ENCODE results near the gene ANAPC2.

The ANAPC2 gene

GRCh38 chr9:137188490-137189296 lies at the start of gene ANAPC2, which contains the start of gene SSNA1:
Gene ANAPC2, minus strand, starts transcription at chr9:137188560. Its CDS starts 28 bp downstream, at chr9:137188532.
Gene SSNA1, plus strand, starts transcription at chr9:137188676. Its CDS starts 51 bp downstream, at chr9:137188727.
- peaks cover 17 to 28% of the 10 kb centered on the region in 2 donors for H3K36me3 ChIP-seq (ENCODE audit: control insufficient read depth in 2 of 2, insufficient read depth in 2 of 2, low read length in 2 of 2)
- H3K27ac ChIP-seq (ENCODE audit: low read length), result peak within 1 kb of the TSS; percentile 84
- H3K9me3 ChIP-seq (ENCODE audit: control insufficient read depth in 2 of 2, low read length in 2 of 2), result no peaks in the 10 kb centered on the region
- H3K4me3 ChIP-seq (ENCODE audit: low read length in 2 of 2), result peak within 1 kb of the TSS; percentile 96 to 98
- peaks cover 55% of the 10 kb centered on the region for H3K4me1 ChIP-seq (ENCODE audit: control insufficient read depth, insufficient read depth, low read length)
- no peaks in the 10 kb centered on the region for H3K27me3 ChIP-seq (ENCODE audit: control insufficient read depth in 1 of 2, insufficient read depth in 2 of 2, low read length in 2 of 2)
- peak within 1 kb of the TSS; percentile 81 to 89 for H3K9ac ChIP-seq (ENCODE audit: low read length in 2 of 2)

GRCh38 chr9:137236936-137237421 lies 48.6 kb upstream of the ANAPC2 start:
- no peak overlapping the region for H3K9ac ChIP-seq (ENCODE audit: low read length in 2 of 2)
- peak overlapping the region in 1 of 2 donors; percentile 35 for H3K4me3 ChIP-seq (ENCODE audit: low read length in 2 of 2)
- peaks cover 17% of the 10 kb centered on the region in 2 donors for H3K27me3 ChIP-seq (ENCODE audit: control insufficient read depth in 1 of 2, insufficient read depth in 2 of 2, low read length in 2 of 2)
- no peak overlapping the region for H3K27ac ChIP-seq (ENCODE audit: low read length)
- H3K36me3 ChIP-seq (ENCODE audit: control insufficient read depth in 2 of 2, insufficient read depth in 2 of 2, low read length in 2 of 2), result peaks cover 0 to under 1% of the 10 kb centered on the region in 2 donors
- H3K4me1 ChIP-seq (ENCODE audit: control insufficient read depth, insufficient read depth, low read length), result peaks cover 37% of the 10 kb centered on the region
- no peaks in the 10 kb centered on the region for H3K9me3 ChIP-seq (ENCODE audit: control insufficient read depth in 2 of 2, low read length in 2 of 2)

- Histone ChIP-seq H3K27me3 (ENCODE audit: control insufficient read depth in 1 of 2, insufficient read depth in 2 of 2, low read length in 2 of 2) (peaks cover 22 to 23% of the 10 kb centered on the region in 2 donors), H3K4me3 (ENCODE audit: low read length in 2 of 2) (peak overlapping the region; percentile 51 to 60), H3K9me3 (ENCODE audit: control insufficient read depth in 2 of 2, low read length in 2 of 2) (no peaks in the 10 kb centered on the region), H3K9ac (ENCODE audit: low read length in 2 of 2) (peak overlapping the region; percentile 21 to 22), H3K27ac (ENCODE audit: low read length) (no peak overlapping the region), H3K36me3 (ENCODE audit: control insufficient read depth in 2 of 2, insufficient read depth in 2 of 2, low read length in 2 of 2) (no peaks in the 10 kb centered on the region), H3K4me1 (ENCODE audit: control insufficient read depth, insufficient read depth, low read length) (peaks cover 33% of the 10 kb centered on the region)
Measured at GRCh38 chr9:137236238-137236935, 48.0 kb upstream of the ANAPC2 start.

GRCh38 chr9:137235424-137236237 lies 47.3 kb upstream of the ANAPC2 start:
- Histone ChIP-seq H3K36me3 (ENCODE audit: control insufficient read depth in 2 of 2, insufficient read depth in 2 of 2, low read length in 2 of 2) (no peaks in the 10 kb centered on the region), H3K4me1 (ENCODE audit: control insufficient read depth, insufficient read depth, low read length) (peaks cover 33% of the 10 kb centered on the region), H3K9ac (ENCODE audit: low read length in 2 of 2) (peak overlapping the region in 1 of 2 donors; percentile 22), H3K9me3 (ENCODE audit: control insufficient read depth in 2 of 2, low read length in 2 of 2) (no peaks in the 10 kb centered on the region), H3K27ac (ENCODE audit: low read length) (no peak overlapping the region), H3K4me3 (ENCODE audit: low read length in 2 of 2) (peak overlapping the region; percentile 51 to 60), H3K27me3 (ENCODE audit: control insufficient read depth in 1 of 2, insufficient read depth in 2 of 2, low read length in 2 of 2) (peaks cover 27 to 30% of the 10 kb centered on the region in 2 donors)

GRCh38 chr9:137234758-137235423 lies 46.5 kb upstream of the ANAPC2 start:
- peaks cover 28% of the 10 kb centered on the region for H3K4me1 ChIP-seq (ENCODE audit: control insufficient read depth, insufficient read depth, low read length)
- peaks cover 31 to 36% of the 10 kb centered on the region in 2 donors for H3K27me3 ChIP-seq (ENCODE audit: control insufficient read depth in 1 of 2, insufficient read depth in 2 of 2, low read length in 2 of 2)
- H3K27ac ChIP-seq (ENCODE audit: low read length), result no peak overlapping the region
- no peak overlapping the region for H3K9ac ChIP-seq (ENCODE audit: low read length in 2 of 2)
- H3K36me3 ChIP-seq (ENCODE audit: control insufficient read depth in 2 of 2, insufficient read depth in 2 of 2, low read length in 2 of 2), result no peaks in the 10 kb centered on the region
- no peak overlapping the region for H3K4me3 ChIP-seq (ENCODE audit: low read length in 2 of 2)
- H3K9me3 ChIP-seq (ENCODE audit: control insufficient read depth in 2 of 2, low read length in 2 of 2), result no peaks in the 10 kb centered on the region

- Histone ChIP-seq H3K9me3 (ENCODE audit: control insufficient read depth in 2 of 2, low read length in 2 of 2) (no peaks in the 10 kb centered on the region), H3K27ac (ENCODE audit: low read length) (no peak overlapping the region), H3K27me3 (ENCODE audit: control insufficient read depth in 1 of 2, insufficient read depth in 2 of 2, low read length in 2 of 2) (peaks cover 36 to 44% of the 10 kb centered on the region in 2 donors), H3K9ac (ENCODE audit: low read length in 2 of 2) (no peak overlapping the region), H3K4me3 (ENCODE audit: low read length in 2 of 2) (no peak overlapping the region), H3K4me1 (ENCODE audit: control insufficient read depth, insufficient read depth, low read length) (peaks cover 28% of the 10 kb centered on the region), H3K36me3 (ENCODE audit: control insufficient read depth in 2 of 2, insufficient read depth in 2 of 2, low read length in 2 of 2) (no peaks in the 10 kb centered on the region)
Measured at GRCh38 chr9:137234055-137234697, 45.8 kb upstream of the ANAPC2 start.

GRCh38 chr9:137233143-137233980 lies 45.0 kb upstream of the ANAPC2 start:
- H3K9me3 ChIP-seq (ENCODE audit: control insufficient read depth in 2 of 2, low read length in 2 of 2), result no peaks in the 10 kb centered on the region
- peaks cover 21% of the 10 kb centered on the region for H3K4me1 ChIP-seq (ENCODE audit: control insufficient read depth, insufficient read depth, low read length)
- H3K9ac ChIP-seq (ENCODE audit: low read length in 2 of 2), result no peak overlapping the region
- H3K27me3 ChIP-seq (ENCODE audit: control insufficient read depth in 1 of 2, insufficient read depth in 2 of 2, low read length in 2 of 2), result peaks cover 43 to 52% of the 10 kb centered on the region in 2 donors
- H3K4me3 ChIP-seq (ENCODE audit: low read length in 2 of 2), result no peak overlapping the region
- no peaks in the 10 kb centered on the region for H3K36me3 ChIP-seq (ENCODE audit: control insufficient read depth in 2 of 2, insufficient read depth in 2 of 2, low read length in 2 of 2)
- H3K27ac ChIP-seq (ENCODE audit: low read length), result no peak overlapping the region

- H3K9ac ChIP-seq (ENCODE audit: low read length in 2 of 2), result no peak overlapping the region
- no peaks in the 10 kb centered on the region for H3K36me3 ChIP-seq (ENCODE audit: control insufficient read depth in 2 of 2, insufficient read depth in 2 of 2, low read length in 2 of 2)
- no peaks in the 10 kb centered on the region for H3K9me3 ChIP-seq (ENCODE audit: control insufficient read depth in 2 of 2, low read length in 2 of 2)
- peaks cover 21% of the 10 kb centered on the region for H3K4me1 ChIP-seq (ENCODE audit: control insufficient read depth, insufficient read depth, low read length)
- H3K4me3 ChIP-seq (ENCODE audit: low read length in 2 of 2), result no peak overlapping the region
- H3K27me3 ChIP-seq (ENCODE audit: control insufficient read depth in 1 of 2, insufficient read depth in 2 of 2, low read length in 2 of 2), result peaks cover 44 to 55% of the 10 kb centered on the region in 2 donors
- H3K27ac ChIP-seq (ENCODE audit: low read length), result no peak overlapping the region
Measured at GRCh38 chr9:137232510-137232909, 44.1 kb upstream of the ANAPC2 start.

GRCh38 chr9:137232101-137232500 lies 43.7 kb upstream of the ANAPC2 start:
- H3K9me3 ChIP-seq (ENCODE audit: control insufficient read depth in 2 of 2, low read length in 2 of 2), result no peaks in the 10 kb centered on the region
- peaks cover 19% of the 10 kb centered on the region for H3K4me1 ChIP-seq (ENCODE audit: control insufficient read depth, insufficient read depth, low read length)
- no peaks in the 10 kb centered on the region for H3K36me3 ChIP-seq (ENCODE audit: control insufficient read depth in 2 of 2, insufficient read depth in 2 of 2, low read length in 2 of 2)
- H3K9ac ChIP-seq (ENCODE audit: low read length in 2 of 2), result no peak overlapping the region
- peaks cover 48 to 57% of the 10 kb centered on the region in 2 donors for H3K27me3 ChIP-seq (ENCODE audit: control insufficient read depth in 1 of 2, insufficient read depth in 2 of 2, low read length in 2 of 2)
- H3K27ac ChIP-seq (ENCODE audit: low read length), result no peak overlapping the region
- no peak overlapping the region for H3K4me3 ChIP-seq (ENCODE audit: low read length in 2 of 2)

Measured in stomach smooth muscle (tissue), 2 donors.